A673 (cell line): ENCODE measurements around the gene METTL2B. TPM values are rescaled to one million over a fixed set of nuclear protein-coding genes. Genes with fewer than 3 reads are reported as not detected.

Experiments
- BruUV-seq: library from RNA; stranded (reverse); fragments of 400-500 nt; replicated peaks from 2 replicates; lab custom pipeline; 2021; lab: Mats Ljungman, UMichigan
- CTCF ChIA-PET: fragments of 300-600 bp; sonication (Branson Sonifier 250); formaldehyde crosslinking; loops from one replicate; lab custom pipeline; 2022; ENCODE audit warnings: antibody characterized with exemption; lab: Charles Lee
- POLR2A ChIA-PET: fragments of 300-600 bp; sonication (Branson Sonifier 250); formaldehyde crosslinking; loops from one replicate; lab custom pipeline; 2022; ENCODE audit warnings: antibody characterized with exemption; ENCODE audit not compliant: low non-redundant PET; lab: Charles Lee
- DNase-seq: peaks from one replicate; pipeline ENCODE4 v3.0.0-alpha.2; 2015; ENCODE audit warnings: low spot score
- H3K27ac ChIP-seq: fragments of 200-600 bp; sonication (generic); 2 replicates; pipeline ENCODE4 v1.5.1; 2016; ENCODE audit warnings: mixed run types, low read depth, mild to moderate bottlenecking, mixed read lengths, antibody characterized with exemption, low read length; ENCODE audit not compliant: poor library complexity, severe bottlenecking
- H3K27me3 ChIP-seq: fragments of 200-600 bp; sonication (generic); replicated peaks from 2 replicates; pipeline ENCODE4 v1.6.1; 2017; ENCODE audit warnings: mixed run types, low read depth, mild to moderate bottlenecking, mixed read lengths, antibody characterized with exemption, low read length; ENCODE audit not compliant: insufficient read depth, poor library complexity
- H3K36me3 ChIP-seq: fragments of 200-600 bp; sonication (generic); 2 replicates; pipeline ENCODE4 v1.6.1; 2016; ENCODE audit warnings: mixed run types, mild to moderate bottlenecking, mixed read lengths, antibody characterized with exemption, low read length; ENCODE audit not compliant: insufficient read depth, poor library complexity, severe bottlenecking
- H3K4me1 ChIP-seq: fragments of 200-600 bp; sonication (generic); 2 replicates; pipeline ENCODE4 v1.6.1; 2017; ENCODE audit warnings: mixed run types, mild to moderate bottlenecking, mixed read lengths, antibody characterized with exemption, low read length; ENCODE audit not compliant: insufficient read depth, poor library complexity, severe bottlenecking
- H3K4me3 ChIP-seq: fragments of 200-600 bp; sonication (generic); 2 replicates; pipeline ENCODE4 v1.5.1; 2016; ENCODE audit warnings: low read depth, mixed run types, mild to moderate bottlenecking, mixed read lengths, low read length; ENCODE audit not compliant: poor library complexity, severe bottlenecking
- H3K9me3 ChIP-seq: fragments of 200-600 bp; sonication (generic); 2 replicates; pipeline ENCODE4 v1.6.1; 2016; ENCODE audit warnings: mixed run types, low read depth, mild to moderate bottlenecking, mixed read lengths, antibody characterized with exemption, low read length; ENCODE audit not compliant: poor library complexity, severe bottlenecking
- CTCF ChIP-seq: fragments of 300-800, 200-600 bp; sonication (generic); conservative IDR thresholded peaks from 2 replicates; pipeline ENCODE4 v1.5.1; 2017; ENCODE audit warnings: low read depth, mild to moderate bottlenecking, antibody characterized with exemption, low read length, moderate library complexity, mixed read lengths
- EZH2 ChIP-seq: fragments of 200-600 bp; sonication (generic); IDR thresholded peaks from 2 replicates; pipeline ENCODE4 v1.6.1; 2017; ENCODE audit warnings: borderline replicate concordance, low read depth, mild to moderate bottlenecking, mixed read lengths, antibody characterized with exemption, low read length; ENCODE audit not compliant: poor library complexity, severe bottlenecking
- intact Hi-C: fragments of 100-400 bp; cut with micrococcal nuclease; formaldehyde crosslinking; loops from one replicate; pipeline ENCODE4 v1.10.0; 2022; ENCODE audit not compliant: unreplicated experiment
- total RNA-seq: library from RNA; stranded (reverse); gene quantifications from 2 replicates; pipeline ENCODE4 v1.2.3, GENCODE V29; 2021

Gene METTL2B
- total RNA-seq, 1 experiment from 2014 or later, result 53.8 TPM

GRCh38 chr7:128435327-128435686 lies 41.2 kb upstream of the METTL2B start:
- H3K4me3 ChIP-seq, result no peak overlapping the region
- no peaks in the 10 kb centered on the region for H3K9me3 ChIP-seq
- DNase-seq, result no peak
- no TSS peak for BruUV-seq
- H3K27me3 ChIP-seq, result no peaks in the 10 kb centered on the region
- TF ChIP-seq CTCF (no peak), EZH2 (no peak)
- ChIA-PET POLR2A (no interaction called here), CTCF (interaction anchor here (0.6 kb wide), 1 partner anchor 8 kb away, joined by 3 read pairs; no protein-coding TSS in a partner anchor)
- H3K4me1 ChIP-seq, result no peaks in the 10 kb centered on the region
- H3K36me3 ChIP-seq, result no peaks in the 10 kb centered on the region
- H3K27ac ChIP-seq, result no peak overlapping the region
- intact Hi-C loops, result no loop called here

- BruUV-seq, result no TSS peak
- no peak overlapping the region for H3K4me3 ChIP-seq
- H3K4me1 ChIP-seq, result no peaks in the 10 kb centered on the region
- no peak for DNase-seq
- intact Hi-C loops, result no loop called here
- no peak for TF ChIP-seq CTCF
- no peak for TF ChIP-seq EZH2
- no peaks in the 10 kb centered on the region for H3K9me3 ChIP-seq
- no peak overlapping the region for H3K27ac ChIP-seq
- ChIA-PET CTCF (no interaction called here), POLR2A (no interaction called here)
- H3K27me3 ChIP-seq, result no peaks in the 10 kb centered on the region
- H3K36me3 ChIP-seq, result no peaks in the 10 kb centered on the region
Observed at GRCh38 chr7:128437426-128438332, 38.9 kb upstream of the METTL2B start.

GRCh38 chr7:128442356-128442755 lies 34.2 kb upstream of the METTL2B start:
- Histone ChIP-seq H3K27ac (no peak overlapping the region), H3K4me3 (no peak overlapping the region), H3K36me3 (no peaks in the 10 kb centered on the region), H3K9me3 (no peaks in the 10 kb centered on the region), H3K27me3 (no peaks in the 10 kb centered on the region), H3K4me1 (no peaks in the 10 kb centered on the region)
- TF ChIP-seq CTCF (no peak), EZH2 (no peak)
- DNase-seq, result no peak
- POLR2A ChIA-PET, result no interaction called here
- intact Hi-C loops, result no loop called here
- CTCF ChIA-PET, result no interaction called here
- BruUV-seq, result no TSS peak
